NOMO-1 treated with dmso at 0.1 percent for 144 hours (cell line): Measurements from ENCODE around the gene VHLL.
"Not testable (repeated sequence)": the region's sequence is repeated elsewhere in the genome, so short reads cannot be mapped to it uniquely, and the experiment has no call there.

Experiments
- DNase-seq: peaks from one replicate; lab custom pipeline; 2025; ENCODE audit not compliant: unreplicated experiment; lab: John Stamatoyannopoulos, UW

VHLL gene

GRCh38 chr1:156298852-156299357 lies at the start of gene VHLL:
TSS of gene VHLL (minus strand) at chr1:156299307. CDS start at chr1:156299189, 118 bp downstream.
- no peak for DNase-seq

- no peak for DNase-seq
These were observed 48.2 kb upstream of the VHLL start for GRCh38 chr1:156347331-156347730.

GRCh38 chr1:156346636-156347035 lies 47.5 kb upstream of the VHLL start:
- no peak for DNase-seq

GRCh38 chr1:156346035-156346434 lies 46.9 kb upstream of the VHLL start:
- DNase-seq = not testable (repeated sequence)

- no peak for DNase-seq
These were observed 45.3 kb upstream of the VHLL start for GRCh38 chr1:156344409-156344808.

- DNase-seq = no peak
These were observed 43.3 kb upstream of the VHLL start for GRCh38 chr1:156342166-156342955.

- DNase-seq = peak; percentile 99
These were observed 39.3 kb upstream of the VHLL start, which contains the start of the genes CCT3 and TSACC for GRCh38 chr1:156338180-156338976. TSS of gene CCT3 (minus strand) at chr1:156338292. CDS start at chr1:156338184, 108 bp downstream. TSS of gene TSACC (plus strand) at chr1:156338526. CDS start at chr1:156339758, 1,232 bp downstream.

- no peak for DNase-seq
These were observed 38.7 kb upstream of the VHLL start for GRCh38 chr1:156337888-156338179.

GRCh38 chr1:156337052-156337887 lies 38.2 kb upstream of the VHLL start:
- DNase-seq = no peak

- DNase-seq = no peak
These were observed 37.1 kb upstream of the VHLL start for GRCh38 chr1:156336242-156336641.

GRCh38 chr1:156323179-156323578 lies 24.1 kb upstream of the VHLL start:
- not testable (repeated sequence) for DNase-seq

GRCh38 chr1:156320560-156320959 lies 21.5 kb upstream of the VHLL start:
- no peak for DNase-seq

GRCh38 chr1:156319664-156320063 lies 20.6 kb upstream of the VHLL start:
- no peak for DNase-seq

GRCh38 chr1:156316909-156317308 lies 17.8 kb upstream of the VHLL start:
- DNase-seq = no peak

GRCh38 chr1:156310962-156311361 lies 11.9 kb upstream of the VHLL start:
- DNase-seq = no peak

GRCh38 chr1:156308078-156308477 lies 9.0 kb upstream of the VHLL start:
- no peak for DNase-seq

- no peak for DNase-seq
These were observed 6.1 kb upstream of the VHLL start for GRCh38 chr1:156305215-156305614.

GRCh38 chr1:156303241-156303640 lies 4.1 kb upstream of the VHLL start:
- no peak for DNase-seq

GRCh38 chr1:156295391-156295947 lies 3.6 kb downstream of the VHLL start, which contains the start of gene GLMP:
TSS of gene GLMP (minus strand) at chr1:156295679. CDS start at chr1:156295645, 34 bp downstream.
- peak; percentile 52 for DNase-seq

- no peak for DNase-seq
These were observed 5.2 kb downstream of the VHLL start for GRCh38 chr1:156293895-156294294.

GRCh38 chr1:156293098-156293434 lies 6.0 kb downstream of the VHLL start:
- DNase-seq = no peak
